Mesothelial cell of epicardium (in vitro differentiated cells): ENCODE data around the gene BAZ2B. TPM values are rescaled to one million over a fixed set of nuclear protein-coding genes. Genes with fewer than 3 reads are reported as not detected.
A peak's percentile ranks its signal among the peaks of the same experiment; 100 is the strongest.

ENCODE experiments used
- DNase-seq, 2 experiments: peaks; one replicate each; pipeline ENCODE4 v3.0.0; 2021; ENCODE audit warnings: low spot score in 2 of 2; ENCODE audit not compliant: unreplicated experiment in 2 of 2
- H3K27ac Mint-ChIP-seq: 2 replicates; pipeline ENCODE4 v1.8.0; 2021; ENCODE audit warnings: mixed read lengths
- H3K27me3 Mint-ChIP-seq: 2 replicates; pipeline ENCODE4 v1.8.0; 2021; ENCODE audit warnings: low read depth, mixed read lengths
- H3K36me3 Mint-ChIP-seq: 2 replicates; pipeline ENCODE4 v1.8.0; 2021; ENCODE audit warnings: mixed read lengths
- H3K4me1 Mint-ChIP-seq: 2 replicates; pipeline ENCODE4 v1.8.0; 2021; ENCODE audit warnings: mixed read lengths
- H3K4me3 Mint-ChIP-seq: 2 replicates; pipeline ENCODE4 v1.8.0; 2021; ENCODE audit warnings: mild to moderate bottlenecking, moderate library complexity, mixed read lengths
- H3K9me3 Mint-ChIP-seq: 2 replicates; pipeline ENCODE4 v1.8.0; 2021; ENCODE audit warnings: mixed read lengths
- CTCF ChIP-seq: fragments of 200-600 bp; sonication (generic); IDR thresholded peaks from one replicate; pipeline ENCODE4 v1.5.0; 2021; ENCODE audit warnings: antibody characterized with exemption; ENCODE audit not compliant: unreplicated experiment
- total RNA-seq: library from RNA; stranded (reverse); gene quantifications from 3 replicates; pipeline ENCODE4 v1.2.1, GENCODE V29; 2021

BAZ2B gene
- total RNA-seq, 1 donor from 2014 or later: 141 TPM

GRCh38 chr2:159546716-159547430 is 69.5 kb downstream of the BAZ2B start:
- no peak for DNase-seq
- Mint-ChIP-seq H3K9me3 (peaks cover 9% of the 10 kb centered on the region), H3K27ac (peak overlapping the region; percentile 53)

GRCh38 chr2:159546039-159546438 is 70.3 kb downstream of the BAZ2B start:
- DNase-seq: no peak
- Mint-ChIP-seq H3K4me1 (peaks cover 16% of the 10 kb centered on the region), H3K27me3 (no peaks in the 10 kb centered on the region), H3K4me3 (no peak overlapping the region), H3K9me3 (peaks cover 14% of the 10 kb centered on the region), H3K27ac (peak overlapping the region; percentile 47), H3K36me3 (peaks cover 37% of the 10 kb centered on the region)
- no peak for TF ChIP-seq CTCF

More at GRCh38 chr2:159546716-159547430, 69.5 kb downstream of the BAZ2B start:
- Mint-ChIP-seq H3K27me3 (no peaks in the 10 kb centered on the region), H3K36me3 (peaks cover 33% of the 10 kb centered on the region), H3K4me3 (no peak overlapping the region), H3K4me1 (peaks cover 16% of the 10 kb centered on the region)
- TF ChIP-seq CTCF: no peak

GRCh38 chr2:159545085-159545484 is 71.3 kb downstream of the BAZ2B start:
- H3K9me3 Mint-ChIP-seq: peaks cover 14% of the 10 kb centered on the region
- peaks cover 16% of the 10 kb centered on the region for H3K4me1 Mint-ChIP-seq
- no peak for TF ChIP-seq CTCF
- DNase-seq: no peak
- no peak overlapping the region for H3K4me3 Mint-ChIP-seq
- H3K27me3 Mint-ChIP-seq: no peaks in the 10 kb centered on the region
- peak overlapping the region; percentile 54 for H3K27ac Mint-ChIP-seq
- peaks cover 43% of the 10 kb centered on the region for H3K36me3 Mint-ChIP-seq

- TF ChIP-seq CTCF: no peak
- no peaks in the 10 kb centered on the region for H3K27me3 Mint-ChIP-seq
- no peak overlapping the region for H3K27ac Mint-ChIP-seq
- DNase-seq: no peak
- no peak overlapping the region for H3K4me3 Mint-ChIP-seq
- peaks cover 16% of the 10 kb centered on the region for H3K4me1 Mint-ChIP-seq
- peaks cover 41% of the 10 kb centered on the region for H3K36me3 Mint-ChIP-seq
- peaks cover 14% of the 10 kb centered on the region for H3K9me3 Mint-ChIP-seq
Measured at GRCh38 chr2:159542101-159542500, 74.2 kb downstream of the BAZ2B start.

GRCh38 chr2:159539701-159540100 is 76.6 kb downstream of the BAZ2B start:
- DNase-seq: no peak
- peaks cover 14% of the 10 kb centered on the region for H3K9me3 Mint-ChIP-seq
- no peak overlapping the region for H3K27ac Mint-ChIP-seq
- peaks cover 37% of the 10 kb centered on the region for H3K36me3 Mint-ChIP-seq
- H3K4me3 Mint-ChIP-seq: no peak overlapping the region
- no peaks in the 10 kb centered on the region for H3K27me3 Mint-ChIP-seq
- no peak for TF ChIP-seq CTCF
- H3K4me1 Mint-ChIP-seq: peaks cover 8% of the 10 kb centered on the region
